ENCODE measurements around the gene PERM1. TPM values are rescaled to one million over a fixed set of nuclear protein-coding genes. Genes with fewer than 3 reads are reported as not detected.
A peak's percentile ranks its signal among the peaks of the same experiment; 100 is the strongest.
"Not testable (repeated sequence)": the region's sequence is repeated elsewhere in the genome, so short reads cannot be mapped to it uniquely, and the experiment has no call there.

Gene PERM1
- total RNA-seq, 1 experiment from 2014 or later = 0.17 TPM

GRCh38 chr1:956636-957035 is 25.3 kb downstream of the PERM1 start:
- in situ Hi-C loops (cut with HindIII; ENCODE audit: low sequenced_read_pairs) = no loop called here
- no peak for DNase-seq (ENCODE audit: low spot score)

- in situ Hi-C loops (cut with HindIII; ENCODE audit: low sequenced_read_pairs) = no loop called here
Measured at GRCh38 chr1:955474-955873, 26.4 kb downstream of the PERM1 start.

GRCh38 chr1:954927-955326 is 27.0 kb downstream of the PERM1 start:
- DNase-seq (ENCODE audit: low spot score) = no peak
- in situ Hi-C loops (cut with HindIII; ENCODE audit: low sequenced_read_pairs) = no loop called here

More at GRCh38 chr1:955474-955873, 26.4 kb downstream of the PERM1 start:
- no peak for DNase-seq (ENCODE audit: low spot score)

GRCh38 chr1:953524-954320 is 28.2 kb downstream of the PERM1 start:
- in situ Hi-C loops (cut with HindIII; ENCODE audit: low sequenced_read_pairs) = no loop called here
- no peak for DNase-seq (ENCODE audit: low spot score)

- in situ Hi-C loops (cut with HindIII; ENCODE audit: low sequenced_read_pairs) = no loop called here
- DNase-seq (ENCODE audit: low spot score) = no peak
Measured at GRCh38 chr1:952603-953002, 29.3 kb downstream of the PERM1 start.

GRCh38 chr1:952201-952600 is 29.7 kb downstream of the PERM1 start:
- DNase-seq (ENCODE audit: low spot score) = no peak
- in situ Hi-C loops (cut with HindIII; ENCODE audit: low sequenced_read_pairs) = no loop called here

GRCh38 chr1:951364-951763 is 30.5 kb downstream of the PERM1 start:
- in situ Hi-C loops (cut with HindIII; ENCODE audit: low sequenced_read_pairs) = no loop called here
- DNase-seq (ENCODE audit: low spot score) = peak; percentile 23

GRCh38 chr1:950881-951280 is 31.0 kb downstream of the PERM1 start:
- in situ Hi-C loops (cut with HindIII; ENCODE audit: low sequenced_read_pairs) = no loop called here
- no peak for DNase-seq (ENCODE audit: low spot score)

GRCh38 chr1:950268-950667 is 31.6 kb downstream of the PERM1 start:
- DNase-seq (ENCODE audit: low spot score) = no peak
- in situ Hi-C loops (cut with HindIII; ENCODE audit: low sequenced_read_pairs) = no loop called here

GRCh38 chr1:947958-948357 is 33.9 kb downstream of the PERM1 start:
- in situ Hi-C loops (cut with HindIII; ENCODE audit: low sequenced_read_pairs) = no loop called here
- no peak for DNase-seq (ENCODE audit: low spot score)

GRCh38 chr1:946811-947210 is 35.1 kb downstream of the PERM1 start:
- DNase-seq (ENCODE audit: low spot score); in situ Hi-C loops (cut with HindIII; ENCODE audit: low sequenced_read_pairs): not testable (repeated sequence)

GRCh38 chr1:945688-946556 is 36.0 kb downstream of the PERM1 start:
- DNase-seq (ENCODE audit: low spot score) = no peak
- in situ Hi-C loops (cut with HindIII; ENCODE audit: low sequenced_read_pairs) = no loop called here

- in situ Hi-C loops (cut with HindIII; ENCODE audit: low sequenced_read_pairs) = no loop called here
- no peak for DNase-seq (ENCODE audit: low spot score)
Measured at GRCh38 chr1:944341-945325, 37.3 kb downstream of the PERM1 start.

- no peak for DNase-seq (ENCODE audit: low spot score)
- in situ Hi-C loops (cut with HindIII; ENCODE audit: low sequenced_read_pairs) = no loop called here
Measured at GRCh38 chr1:943545-944340, 38.1 kb downstream of the PERM1 start.

GRCh38 chr1:942864-943533 is 38.9 kb downstream of the PERM1 start:
- in situ Hi-C loops (cut with HindIII; ENCODE audit: low sequenced_read_pairs) = no loop called here
- no peak for DNase-seq (ENCODE audit: low spot score)

GRCh38 chr1:942411-942821 is 39.5 kb downstream of the PERM1 start:
- DNase-seq (ENCODE audit: low spot score) = no peak
- in situ Hi-C loops (cut with HindIII; ENCODE audit: low sequenced_read_pairs) = no loop called here

- in situ Hi-C loops (cut with HindIII; ENCODE audit: low sequenced_read_pairs) = no loop called here
- DNase-seq (ENCODE audit: low spot score) = no peak
Measured at GRCh38 chr1:941588-942383, 40.1 kb downstream of the PERM1 start.

Measured in G401 (cell line).